Ectodermal cell (in vitro differentiated cells): ENCODE measurements around the gene GRIN2D.

Experiments
- H3K27ac ChIP-seq: 2 replicates; pipeline ENCODE4 v1.7.0; 2013; ENCODE audit warnings: mild to moderate bottlenecking, low read depth, low read length; ENCODE audit not compliant: insufficient read depth, poor library complexity, severe bottlenecking
- H3K27me3 ChIP-seq: 2 replicates; pipeline ENCODE4 v1.7.0; 2013; ENCODE audit warnings: mild to moderate bottlenecking, low read length; ENCODE audit not compliant: insufficient read depth, control insufficient read depth, poor library complexity, severe bottlenecking
- H3K36me3 ChIP-seq: one replicate; pipeline ENCODE4 v1.7.0; 2013; ENCODE audit warnings: low read length; ENCODE audit not compliant: control insufficient read depth, insufficient read depth
- H3K4me1 ChIP-seq: one replicate; pipeline ENCODE4 v1.7.0; 2013; ENCODE audit warnings: low read length; ENCODE audit not compliant: control insufficient read depth, insufficient read depth
- H3K4me3 ChIP-seq: 2 replicates; pipeline ENCODE4 v1.7.0; 2013; ENCODE audit warnings: low read depth, low read length, control low read depth; ENCODE audit not compliant: insufficient read depth
- H3K9me3 ChIP-seq: 2 replicates; pipeline ENCODE4 v1.7.0; 2013; ENCODE audit warnings: mild to moderate bottlenecking, low read length, moderate library complexity; ENCODE audit not compliant: control insufficient read depth
- WGBS, 2 experiments: methylation state at CpG; one replicate each; pipeline ENCODE4 v1.1.7; 2013; ENCODE audit warnings: missing lambda C conversion rate in 2 of 2; 5-methylcytosine and 5-hydroxymethylcytosine counted together

The GRIN2D gene

DNA sequence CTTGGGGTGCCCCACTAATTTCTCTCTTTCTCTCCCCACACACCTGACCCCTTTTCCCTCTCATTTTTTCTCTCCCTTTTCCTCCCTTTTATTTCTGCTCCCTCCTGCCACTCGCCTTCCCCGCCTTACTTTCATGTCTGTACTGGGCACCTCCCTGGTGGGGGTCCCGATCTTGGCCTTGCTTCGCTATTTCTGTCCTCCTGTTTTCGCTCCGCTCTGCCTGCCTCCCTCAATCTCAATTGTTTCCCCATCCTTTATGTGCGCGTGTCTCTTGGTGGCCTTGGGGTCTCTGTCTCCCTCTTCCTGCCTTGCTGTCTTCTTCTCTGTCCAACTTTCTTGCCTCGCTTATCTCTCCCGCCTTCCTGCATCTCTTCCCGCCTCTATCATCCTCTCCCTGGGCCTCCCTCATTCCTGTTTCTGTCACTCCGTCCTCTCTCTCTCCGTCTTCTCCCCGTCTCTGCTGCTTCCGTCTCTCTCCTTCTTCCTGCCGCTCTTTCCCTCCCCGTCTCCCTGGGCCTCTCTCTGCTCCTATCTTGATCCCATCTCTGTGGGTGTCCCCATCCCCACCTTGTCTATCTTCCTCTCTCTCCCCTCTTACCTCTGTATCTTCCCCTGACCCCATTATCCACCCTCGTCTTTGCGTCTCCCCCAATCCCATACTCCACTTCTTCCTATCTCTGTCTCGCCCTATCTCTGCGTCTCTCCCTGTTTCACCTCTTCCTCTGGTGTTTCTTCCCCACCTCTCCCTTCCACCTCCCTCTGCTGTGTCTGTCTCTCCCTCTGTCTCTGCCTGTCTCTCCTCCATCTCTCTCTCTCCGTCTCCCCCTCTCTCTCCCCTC lies 4.0 kb downstream of the GRIN2D start:
- Histone ChIP-seq H3K9me3 (no peaks in the 10 kb centered on the region), H3K36me3 (no peaks in the 10 kb centered on the region), H3K4me1 (peaks cover 48% of the 10 kb centered on the region), H3K27ac (no peak overlapping the region), H3K27me3 (peaks cover 62% of the 10 kb centered on the region), H3K4me3 (peak overlapping the region; percentile 37)
- 66 to 68% methylated on average over 22 of the region's 22 CpGs for WGBS, 2 experiments

GRCh38 chr19:48398102-48398374 lies 4.6 kb downstream of the GRIN2D start:
- 5 to 6% methylated on average over 17 of the region's 17 CpGs for WGBS, 2 experiments
- H3K27me3 ChIP-seq = peaks cover 57% of the 10 kb centered on the region

GRCh38 chr19:48398375-48399235 lies 5.1 kb downstream of the GRIN2D start:
- H3K36me3 ChIP-seq = no peaks in the 10 kb centered on the region
- H3K9me3 ChIP-seq = no peaks in the 10 kb centered on the region
- 5 to 6% methylated on average over 104 of the region's 104 CpGs for WGBS, 2 experiments
- peak overlapping the region; percentile 37 for H3K4me3 ChIP-seq
- H3K27me3 ChIP-seq = peaks cover 51% of the 10 kb centered on the region
- no peak overlapping the region for H3K27ac ChIP-seq
- peaks cover 39% of the 10 kb centered on the region for H3K4me1 ChIP-seq

More at GRCh38 chr19:48398102-48398374, 4.6 kb downstream of the GRIN2D start:
- Histone ChIP-seq H3K27ac (no peak overlapping the region), H3K4me1 (peaks cover 45% of the 10 kb centered on the region), H3K4me3 (peak overlapping the region; percentile 37), H3K36me3 (no peaks in the 10 kb centered on the region), H3K9me3 (no peaks in the 10 kb centered on the region)

DNA sequence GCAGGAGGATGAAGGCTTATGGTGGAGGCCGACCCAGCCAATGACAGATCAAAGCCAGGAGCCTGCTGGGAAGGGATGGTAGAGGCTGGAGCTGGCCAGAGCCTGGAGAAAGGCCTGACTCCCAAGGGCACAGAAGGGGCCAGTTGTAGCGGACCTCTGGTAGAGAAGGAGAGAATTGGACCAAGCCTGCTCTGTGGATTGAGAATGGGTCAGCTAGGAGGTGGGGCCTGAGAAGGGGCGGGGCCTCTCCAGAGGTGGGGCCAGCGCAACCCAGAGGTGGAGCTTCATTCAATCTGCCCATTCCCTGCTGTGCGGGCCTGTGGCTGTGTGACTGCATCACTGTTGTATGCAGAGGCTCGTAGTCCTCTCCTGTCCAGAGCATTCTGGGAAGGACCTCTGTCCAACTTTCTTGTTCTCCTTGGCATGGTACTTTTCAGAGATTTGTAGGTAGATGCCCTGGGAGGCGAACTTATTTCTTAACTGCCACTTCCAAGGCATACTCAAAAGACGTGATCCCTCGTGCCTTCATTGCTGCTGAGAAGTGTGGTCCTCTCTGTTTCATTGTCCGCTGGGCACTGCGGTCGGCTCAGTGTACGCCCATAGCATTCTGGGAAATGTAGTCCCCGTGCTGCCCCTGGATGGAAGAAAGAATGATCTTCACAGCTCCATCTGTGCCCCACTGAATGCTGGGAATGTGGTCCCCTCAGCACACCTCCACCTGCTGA lies 6.7 kb downstream of the GRIN2D start:
- no peaks in the 10 kb centered on the region for H3K9me3 ChIP-seq
- H3K36me3 ChIP-seq = no peaks in the 10 kb centered on the region
- H3K27me3 ChIP-seq = peaks cover 35% of the 10 kb centered on the region
- H3K27ac ChIP-seq = peak overlapping the region; percentile 39
- 37 to 40% methylated on average over 14 of the region's 14 CpGs for WGBS, 2 experiments
- peaks cover 29% of the 10 kb centered on the region for H3K4me1 ChIP-seq
- no peak overlapping the region for H3K4me3 ChIP-seq

- H3K4me1 ChIP-seq = peaks cover 18% of the 10 kb centered on the region
- H3K9me3 ChIP-seq = no peaks in the 10 kb centered on the region
- H3K27me3 ChIP-seq = peaks cover 24% of the 10 kb centered on the region
- no peak overlapping the region for H3K4me3 ChIP-seq
- no peak overlapping the region for H3K27ac ChIP-seq
- WGBS, 2 experiments = 87 to 88% methylated on average over 5 of the region's 5 CpGs
- no peaks in the 10 kb centered on the region for H3K36me3 ChIP-seq
Measured at GRCh38 chr19:48401287-48401686, 7.8 kb downstream of the GRIN2D start.

- no peak overlapping the region for H3K4me3 ChIP-seq
- H3K27ac ChIP-seq = no peak overlapping the region
- H3K27me3 ChIP-seq = peaks cover 1% of the 10 kb centered on the region
- H3K4me1 ChIP-seq = no peaks in the 10 kb centered on the region
- H3K9me3 ChIP-seq = no peaks in the 10 kb centered on the region
- 29 to 47% methylated on average over 3 of the region's 3 CpGs for WGBS, 2 experiments
- no peaks in the 10 kb centered on the region for H3K36me3 ChIP-seq
Measured at GRCh38 chr19:48403606-48404005, 10.1 kb downstream of the GRIN2D start.

GRCh38 chr19:48405010-48405659 lies 11.7 kb downstream of the GRIN2D start:
- no peak overlapping the region for H3K4me3 ChIP-seq
- H3K36me3 ChIP-seq = no peaks in the 10 kb centered on the region
- H3K4me1 ChIP-seq = no peaks in the 10 kb centered on the region
- no peak overlapping the region for H3K27ac ChIP-seq
- no peaks in the 10 kb centered on the region for H3K27me3 ChIP-seq
- H3K9me3 ChIP-seq = no peaks in the 10 kb centered on the region
- 95 to 96% methylated on average over 27 of the region's 27 CpGs for WGBS, 2 experiments

- Histone ChIP-seq H3K9me3 (no peaks in the 10 kb centered on the region), H3K36me3 (no peaks in the 10 kb centered on the region), H3K4me1 (no peaks in the 10 kb centered on the region), H3K27me3 (no peaks in the 10 kb centered on the region), H3K27ac (no peak overlapping the region), H3K4me3 (no peak overlapping the region)
- 92% methylated on average over 13 of the region's 13 CpGs for WGBS, 2 experiments
Measured at GRCh38 chr19:48405850-48406249, 12.4 kb downstream of the GRIN2D start.

DNA sequence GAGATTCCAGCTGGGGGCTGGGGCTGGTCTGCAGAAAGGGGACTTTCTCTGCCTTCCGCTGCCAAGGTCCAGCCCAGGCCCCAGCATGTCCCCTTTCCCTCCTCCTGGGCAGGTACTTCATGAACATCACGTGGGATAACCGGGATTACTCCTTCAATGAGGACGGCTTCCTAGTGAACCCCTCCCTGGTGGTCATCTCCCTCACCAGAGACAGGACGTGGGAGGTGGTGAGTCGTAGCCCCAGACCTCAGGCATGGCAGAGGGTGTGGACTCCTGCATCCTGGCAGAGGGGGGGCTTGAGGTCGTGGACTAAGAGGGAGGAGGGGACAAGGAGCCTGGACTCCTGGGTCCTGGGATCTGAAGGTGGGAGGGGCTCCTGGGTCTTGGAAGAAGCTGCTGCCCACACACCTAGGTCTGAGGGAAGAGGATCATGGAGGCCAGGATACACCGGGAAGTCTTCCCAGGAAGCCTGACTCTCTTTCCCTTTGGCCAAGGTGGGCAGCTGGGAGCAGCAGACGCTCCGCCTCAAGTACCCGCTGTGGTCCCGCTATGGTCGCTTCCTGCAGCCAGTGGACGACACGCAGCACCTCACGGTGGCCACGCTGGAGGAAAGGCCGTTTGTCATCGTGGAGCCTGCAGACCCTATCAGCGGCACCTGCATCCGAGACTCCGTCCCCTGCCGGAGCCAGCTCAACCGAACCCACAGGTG lies 20.6 kb downstream of the GRIN2D start:
- peak overlapping the region; percentile 32 for H3K4me3 ChIP-seq

More for the DNA sequence above, 20.6 kb downstream of the GRIN2D start:
- Histone ChIP-seq H3K27ac (no peak overlapping the region), H3K27me3 (peaks cover 10% of the 10 kb centered on the region), H3K9me3 (no peaks in the 10 kb centered on the region), H3K36me3 (no peaks in the 10 kb centered on the region), H3K4me1 (peaks cover 4% of the 10 kb centered on the region)
- 48 to 56% methylated on average over 24 of the region's 24 CpGs for WGBS, 2 experiments
